Gastrocnemius medialis (tissue), 4 donors: Measurements from ENCODE around the gene IFT57. TPM values are rescaled to one million over a fixed set of nuclear protein-coding genes. Genes with fewer than 3 reads are reported as not detected.

Experiments used
- ATAC-seq, 2 donors: fragments of 150-250 bp; one replicate each; pipeline ENCODE4 v1.9.1; 2016
- DNase-seq, 2 donors: peaks; one replicate each; pipeline ENCODE4 v3.0.0-alpha.2; 2019
- H3K27ac ChIP-seq, 4 donors: fragments of 200-600 bp; sonication (generic); 1 replicate in 1 of 4; 2 replicates in 3 of 4; pipeline ENCODE4 v1.5.1; 2016 to 2018; ENCODE audit warnings: mild to moderate bottlenecking in 2 of 4, moderate library complexity in 1 of 4
- H3K27me3 ChIP-seq, 3 donors: fragments of 200-600 bp; sonication (generic) in 2 of 3; 1 replicate in 1 of 3; 2 replicates in 2 of 3; pipeline versions ENCODE4 v1.5.1 to v1.6.0; 2016 to 2019; ENCODE audit warnings: mild to moderate bottlenecking in 1 of 3, moderate library complexity in 1 of 3
- H3K36me3 ChIP-seq, 2 donors: fragments of 200-600 bp; sonication (generic) in 1 of 2; one replicate each; pipeline ENCODE4 v1.5.1; 2017 to 2018
- H3K4me1 ChIP-seq, 2 donors: fragments of 200-600 bp; sonication (generic) in 1 of 2; one replicate each; pipeline ENCODE4 v1.5.1; 2016 to 2017; ENCODE audit warnings: mild to moderate bottlenecking in 2 of 2
- H3K4me3 ChIP-seq, 4 donors: fragments of 200-600 bp; sonication (generic) in 3 of 4; 1 replicate in 1 of 4; 2 replicates in 3 of 4; pipeline ENCODE4 v1.5.1; 2016 to 2019; ENCODE audit warnings: mild to moderate bottlenecking in 2 of 4
- H3K9me3 ChIP-seq, 3 donors: fragments of 200-600 bp; sonication (generic) in 2 of 3; 1 replicate in 1 of 3; 2 replicates in 2 of 3; pipeline ENCODE4 v1.5.1; 2016 to 2019
- POLR2A ChIP-seq, 2 donors: fragments of 450-650 bp; IDR thresholded peaks; one replicate each; pipeline ENCODE4 v1.6.1; 2017; ENCODE audit warnings: antibody characterized with exemption in 2 of 2, mild to moderate bottlenecking in 2 of 2, moderate library complexity in 2 of 2
- in situ Hi-C, 4 donors: fragments of 200-750 bp; cut with MboI; loops; one replicate each; pipeline versions ENCODE4 v1.15.0 to v1.8.0; 2017; ENCODE audit warnings: low sequenced_read_pairs in 4 of 4
- intact Hi-C: fragments of 100-400 bp; cut with DNase I; formaldehyde crosslinking; loops from one replicate; pipeline ENCODE4 v1.15.1; 2023; ENCODE audit warnings: low total_unique reads
- total RNA-seq, 4 donors: library from RNA; depleted of rRNA; stranded (reverse); fragments of >200 nt; gene quantifications; one replicate each; pipeline versions ENCODE4 v1.1.0 to v1.2.3, GENCODE V29; 2016
- TF ChIP-seq, protein P1 (sequence below), 5 experiments: fragments of 450-650 bp in 3 of 5; fragments of 200-600 bp in 2 of 5; sonication (generic) in 2 of 5; IDR thresholded peaks in 4 of 5; conservative IDR thresholded peaks in 1 of 5; 1 replicate in 4 of 5; 2 replicates in 1 of 5; pipeline ENCODE4 v1.5.1; 2016 to 2019; ENCODE audit warnings: antibody characterized with exemption in 5 of 5, mild to moderate bottlenecking in 3 of 5, moderate library complexity in 3 of 5

IFT57 gene
- total RNA-seq, 4 donors from 2014 or later = 7.2 to 18.5 (median 10.7) TPM

GRCh38 chr3:108222853-108223565 lies 785 bp upstream of the IFT57 start:
- Histone ChIP-seq H3K27ac (peak overlapping the region; percentile 68 to 71 (median 70)), H3K36me3 (peaks cover 0 to 4% of the 10 kb centered on the region in 2 donors), H3K9me3 (no peaks in the 10 kb centered on the region), H3K27me3 (no peaks in the 10 kb centered on the region), H3K4me3 (peak overlapping the region; percentile 85 to 94 (median 89)), H3K4me1 (peaks cover 5 to 16% of the 10 kb centered on the region in 2 donors)
- in situ Hi-C loops = no loop called here
- intact Hi-C loops = loop anchor here (1.0 to 10.0 kb wide), 4 partner anchors 92 to 1016 kb away; partner anchors contain the start of gene CD47
- peak; percentile 9 to 21 for ATAC-seq
- TF ChIP-seq POLR2A (IDR thresholded peaks at IDR 0.05) = no peak
- TF ChIP-seq, protein P1, sequence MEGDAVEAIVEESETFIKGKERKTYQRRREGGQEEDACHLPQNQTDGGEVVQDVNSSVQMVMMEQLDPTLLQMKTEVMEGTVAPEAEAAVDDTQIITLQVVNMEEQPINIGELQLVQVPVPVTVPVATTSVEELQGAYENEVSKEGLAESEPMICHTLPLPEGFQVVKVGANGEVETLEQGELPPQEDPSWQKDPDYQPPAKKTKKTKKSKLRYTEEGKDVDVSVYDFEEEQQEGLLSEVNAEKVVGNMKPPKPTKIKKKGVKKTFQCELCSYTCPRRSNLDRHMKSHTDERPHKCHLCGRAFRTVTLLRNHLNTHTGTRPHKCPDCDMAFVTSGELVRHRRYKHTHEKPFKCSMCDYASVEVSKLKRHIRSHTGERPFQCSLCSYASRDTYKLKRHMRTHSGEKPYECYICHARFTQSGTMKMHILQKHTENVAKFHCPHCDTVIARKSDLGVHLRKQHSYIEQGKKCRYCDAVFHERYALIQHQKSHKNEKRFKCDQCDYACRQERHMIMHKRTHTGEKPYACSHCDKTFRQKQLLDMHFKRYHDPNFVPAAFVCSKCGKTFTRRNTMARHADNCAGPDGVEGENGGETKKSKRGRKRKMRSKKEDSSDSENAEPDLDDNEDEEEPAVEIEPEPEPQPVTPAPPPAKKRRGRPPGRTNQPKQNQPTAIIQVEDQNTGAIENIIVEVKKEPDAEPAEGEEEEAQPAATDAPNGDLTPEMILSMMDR (IDR thresholded peaks at IDR 0.05 in 4 of 5, conservative IDR thresholded peaks at IDR 0.05 in 1 of 5) = no peak
- no peak for DNase-seq

DNA sequence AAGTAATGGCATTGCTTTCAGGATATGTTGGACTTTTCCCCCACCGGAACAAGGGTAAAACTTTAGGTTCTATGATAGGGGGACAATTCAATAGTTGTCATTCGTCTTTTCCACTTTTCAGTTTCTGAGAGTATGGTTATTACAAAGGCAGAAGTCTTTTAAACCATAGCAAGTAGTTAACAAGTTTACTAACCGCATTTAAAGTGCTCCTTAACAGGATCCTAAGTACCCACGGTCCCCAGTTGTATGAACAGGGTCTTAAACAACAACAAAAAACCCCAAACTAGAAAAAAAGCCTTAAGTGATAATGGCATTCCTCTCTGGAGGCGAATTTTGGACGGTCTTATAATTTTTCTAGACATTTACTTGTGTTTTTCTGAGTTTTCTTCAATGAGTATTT lies 831 bp downstream of the IFT57 start:
- no peaks in the 10 kb centered on the region for H3K27me3 ChIP-seq
- in situ Hi-C loops = no loop called here
- no peaks in the 10 kb centered on the region for H3K9me3 ChIP-seq
- peaks cover 0 to 8% of the 10 kb centered on the region in 2 donors for H3K36me3 ChIP-seq
- ATAC-seq (no peak), DNase-seq (no peak)
- intact Hi-C loops = loop anchor here (5.0 to 10.0 kb wide), 2 partner anchors 267 to 1014 kb away; no protein-coding TSS in a partner anchor
- peaks cover 5 to 16% of the 10 kb centered on the region in 2 donors for H3K4me1 ChIP-seq
- H3K4me3 ChIP-seq = peak overlapping the region; percentile 85 to 94 (median 89)
- TF ChIP-seq, protein P1 (IDR thresholded peaks at IDR 0.05 in 4 of 5, conservative IDR thresholded peaks at IDR 0.05 in 1 of 5) = no peak
- TF ChIP-seq POLR2A (IDR thresholded peaks at IDR 0.05) = no peak
- peak overlapping the region; percentile 68 to 71 (median 70) for H3K27ac ChIP-seq

DNA sequence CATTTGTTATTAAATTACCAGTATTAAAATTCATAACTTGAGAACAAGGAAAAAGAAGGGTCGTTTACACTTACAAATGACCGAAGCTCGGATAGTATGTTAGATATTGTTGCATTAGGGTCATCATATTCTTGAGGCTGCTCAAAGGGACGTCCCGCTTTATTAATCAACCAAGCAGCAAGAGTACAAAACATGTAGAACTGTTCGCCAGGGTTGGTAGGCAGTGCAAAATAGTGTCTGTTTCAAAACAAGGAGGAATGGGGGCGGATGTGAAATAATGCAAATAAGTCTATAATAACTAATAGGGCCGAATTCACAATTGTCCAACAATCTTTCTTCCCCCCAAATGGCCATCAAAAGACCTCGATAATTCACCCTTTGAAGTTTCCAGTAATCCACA lies 2.9 kb downstream of the IFT57 start:
- DNase-seq (no peak), ATAC-seq (no peak)
- Histone ChIP-seq H3K9me3 (no peaks in the 10 kb centered on the region), H3K36me3 (peaks cover 0 to 8% of the 10 kb centered on the region in 2 donors), H3K4me3 (no peak overlapping the region), H3K4me1 (peaks cover 5 to 16% of the 10 kb centered on the region in 2 donors), H3K27ac (no peak overlapping the region), H3K27me3 (no peaks in the 10 kb centered on the region)
- in situ Hi-C loops (no loop called here), intact Hi-C loops (no loop called here)
- TF ChIP-seq, protein P1 (IDR thresholded peaks at IDR 0.05 in 4 of 5, conservative IDR thresholded peaks at IDR 0.05 in 1 of 5) = no peak
- no peak for TF ChIP-seq POLR2A (IDR thresholded peaks at IDR 0.05)

GRCh38 chr3:108218811-108219210 lies 3.4 kb downstream of the IFT57 start:
- Histone ChIP-seq H3K4me1 (peaks cover 5 to 16% of the 10 kb centered on the region in 2 donors), H3K4me3 (no peak overlapping the region), H3K27me3 (no peaks in the 10 kb centered on the region), H3K27ac (no peak overlapping the region), H3K9me3 (no peaks in the 10 kb centered on the region), H3K36me3 (peaks cover 0 to 8% of the 10 kb centered on the region in 2 donors)
- in situ Hi-C loops (no loop called here), intact Hi-C loops (no loop called here)
- no peak for ATAC-seq
- TF ChIP-seq, protein P1 (IDR thresholded peaks at IDR 0.05 in 4 of 5, conservative IDR thresholded peaks at IDR 0.05 in 1 of 5) = no peak
- no peak for TF ChIP-seq POLR2A (IDR thresholded peaks at IDR 0.05)
- DNase-seq = no peak
